OCI-LY3 (cell line): ENCODE measurements around the gene NAP1L1.

Experiments used
- H2AFZ ChIP-seq: fragments of 200-600, 300-600 bp; shearing (Covaris generic); 2 replicates; pipeline ENCODE4 v1.6.0; 2014; ENCODE audit warnings: antibody characterized with exemption, low read depth, low read length
- H3K27ac ChIP-seq: fragments of 200-600, 300-600 bp; sonication (generic); 2 replicates; pipeline ENCODE4 v1.5.1; 2014; ENCODE audit warnings: mild to moderate bottlenecking, low read length, moderate library complexity, mixed read lengths
- H3K27me3 ChIP-seq: fragments of 200-600, 300-600 bp; sonication (generic); 2 replicates; pipeline ENCODE4 v1.6.1; 2014; ENCODE audit warnings: low read depth, low read length, mixed read lengths
- H3K36me3 ChIP-seq: fragments of 200-600, 300-600 bp; sonication (generic); replicated peaks from 2 replicates; pipeline ENCODE3; 2014; ENCODE audit warnings: low read depth, low read length, mixed read lengths
- H3K4me1 ChIP-seq: fragments of 300-600, 200-600 bp; sonication (generic); 2 replicates; pipeline ENCODE4 v1.6.1; 2014; ENCODE audit warnings: low read length, mixed read lengths
- H3K4me2 ChIP-seq: fragments of 200-600, 300-600 bp; sonication (generic); 2 replicates; pipeline ENCODE4 v1.6.1; 2014; ENCODE audit warnings: low read length, mixed read lengths
- H3K4me3 ChIP-seq: fragments of 300-600, 200-600 bp; sonication (generic); 2 replicates; pipeline ENCODE4 v1.5.1; 2014; ENCODE audit warnings: antibody characterized with exemption, mild to moderate bottlenecking, low read length, moderate library complexity
- H3K79me2 ChIP-seq: fragments of 300-600, 200-600 bp; shearing (Covaris generic); 2 replicates; pipeline ENCODE4 v1.6.1; 2014; ENCODE audit warnings: mild to moderate bottlenecking, low read length, mixed read lengths
- H3K9ac ChIP-seq: fragments of 300-600, 200-600 bp; shearing (Covaris generic); 2 replicates; pipeline ENCODE4 v1.6.0; 2014; ENCODE audit warnings: mild to moderate bottlenecking, low read length, moderate library complexity
- H3K9me3 ChIP-seq: fragments of 200-600, 300-600 bp; shearing (Covaris generic); 2 replicates; pipeline ENCODE4 v1.6.1; 2014; ENCODE audit warnings: low read length, mixed read lengths; ENCODE audit not compliant: insufficient read depth
- H4K20me1 ChIP-seq: fragments of 200-600, 300-600 bp; sonication (generic); 2 replicates; pipeline ENCODE4 v1.6.1; 2016; ENCODE audit warnings: low read length, mixed read lengths; ENCODE audit not compliant: insufficient read depth
- EZH2phosphoT487 ChIP-seq: fragments of 200-600 bp; shearing (Covaris generic); IDR thresholded peaks from 2 replicates; pipeline ENCODE4 v1.6.1; 2018; ENCODE audit warnings: antibody characterized with exemption, mixed run types, low read depth
- TF ChIP-seq, protein P1 (sequence below): fragments of 200-600, 300-600 bp; sonication (generic); IDR thresholded peaks from 2 replicates; pipeline ENCODE4 v1.5.1; 2014; ENCODE audit warnings: antibody characterized with exemption, low read length, low read depth

NAP1L1 gene

DNA sequence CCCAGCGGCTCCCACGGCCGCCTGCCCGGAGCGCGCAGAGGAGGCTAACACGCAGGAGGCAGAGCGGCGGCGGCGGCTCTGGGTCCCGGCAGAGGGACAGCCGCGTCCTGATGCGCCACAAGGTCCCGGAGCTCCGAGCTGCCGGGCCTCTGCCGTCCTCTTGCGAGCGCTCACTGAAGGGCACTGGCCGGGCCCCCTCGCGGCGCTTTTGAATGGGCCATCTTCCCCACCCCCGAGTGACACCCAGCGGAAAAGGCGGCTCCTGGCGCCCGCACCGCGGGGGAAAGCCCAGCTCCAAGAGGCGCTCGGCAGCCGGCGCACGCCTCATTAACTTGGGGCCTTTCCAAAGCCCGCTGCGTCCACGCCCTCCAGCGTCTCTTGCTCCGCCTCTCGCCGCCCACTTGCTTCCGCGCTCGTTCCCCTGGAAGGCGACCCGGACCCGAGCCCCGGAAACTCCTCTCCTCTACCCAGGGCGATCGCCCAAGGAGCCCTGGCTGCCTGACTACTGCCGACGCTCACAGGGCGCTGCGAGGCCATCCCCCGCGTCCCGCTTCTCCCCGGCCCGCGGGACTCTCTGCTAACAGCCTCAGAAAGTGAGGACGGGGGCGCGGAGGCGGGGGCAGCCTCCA, 53.0 kb downstream of the NAP1L1 start, which contains the start of gene PHLDA1:
PHLDA1 (minus strand) TSS at position 363 of the 629 bp plus-strand sequence.
- peaks cover 10% of the 10 kb centered on the region for H3K4me1 ChIP-seq
- H3K27ac ChIP-seq = peak within 1 kb of the TSS; percentile 56
- peak within 1 kb of the TSS; percentile 95 for H3K4me2 ChIP-seq
- no peaks in the 10 kb centered on the region for H4K20me1 ChIP-seq
- peak within 1 kb of the TSS; percentile 92 for H3K4me3 ChIP-seq
- H3K9ac ChIP-seq = peak within 1 kb of the TSS; percentile 90
- TF ChIP-seq, protein P1, sequence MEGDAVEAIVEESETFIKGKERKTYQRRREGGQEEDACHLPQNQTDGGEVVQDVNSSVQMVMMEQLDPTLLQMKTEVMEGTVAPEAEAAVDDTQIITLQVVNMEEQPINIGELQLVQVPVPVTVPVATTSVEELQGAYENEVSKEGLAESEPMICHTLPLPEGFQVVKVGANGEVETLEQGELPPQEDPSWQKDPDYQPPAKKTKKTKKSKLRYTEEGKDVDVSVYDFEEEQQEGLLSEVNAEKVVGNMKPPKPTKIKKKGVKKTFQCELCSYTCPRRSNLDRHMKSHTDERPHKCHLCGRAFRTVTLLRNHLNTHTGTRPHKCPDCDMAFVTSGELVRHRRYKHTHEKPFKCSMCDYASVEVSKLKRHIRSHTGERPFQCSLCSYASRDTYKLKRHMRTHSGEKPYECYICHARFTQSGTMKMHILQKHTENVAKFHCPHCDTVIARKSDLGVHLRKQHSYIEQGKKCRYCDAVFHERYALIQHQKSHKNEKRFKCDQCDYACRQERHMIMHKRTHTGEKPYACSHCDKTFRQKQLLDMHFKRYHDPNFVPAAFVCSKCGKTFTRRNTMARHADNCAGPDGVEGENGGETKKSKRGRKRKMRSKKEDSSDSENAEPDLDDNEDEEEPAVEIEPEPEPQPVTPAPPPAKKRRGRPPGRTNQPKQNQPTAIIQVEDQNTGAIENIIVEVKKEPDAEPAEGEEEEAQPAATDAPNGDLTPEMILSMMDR = peak; percentile 58
- TF ChIP-seq EZH2phosphoT487 = no peak
- H3K9me3 ChIP-seq = no peaks in the 10 kb centered on the region
- peaks cover 11% of the 10 kb centered on the region for H3K27me3 ChIP-seq
- H2AFZ ChIP-seq = peak within 1 kb of the TSS; percentile 78
- H3K36me3 ChIP-seq = no peaks in the 10 kb centered on the region
- H3K79me2 ChIP-seq = no peaks in the 10 kb centered on the region

DNA sequence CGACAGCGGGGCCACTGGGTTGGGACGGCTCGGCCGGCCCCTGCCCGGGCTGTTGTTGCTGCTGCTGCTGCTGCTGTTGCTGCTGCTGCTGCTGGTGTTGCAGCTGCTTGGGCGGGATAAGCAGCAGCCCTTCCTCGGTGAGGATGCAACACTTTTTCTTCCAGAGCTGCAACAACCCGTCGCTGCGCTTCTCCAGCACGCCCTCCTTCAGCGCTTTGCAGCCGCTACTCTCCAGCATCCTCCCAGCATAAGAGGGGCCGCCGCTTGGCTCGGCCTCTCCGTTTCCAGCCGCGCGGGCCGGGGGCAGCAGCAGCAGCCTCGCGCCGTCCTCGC, 53.4 kb downstream of the NAP1L1 start:
- peak overlapping the region; percentile 92 for H3K4me3 ChIP-seq
- H3K36me3 ChIP-seq = no peaks in the 10 kb centered on the region
- no peaks in the 10 kb centered on the region for H4K20me1 ChIP-seq
- peaks cover 11% of the 10 kb centered on the region for H3K27me3 ChIP-seq
- no peaks in the 10 kb centered on the region for H3K9me3 ChIP-seq
- no peaks in the 10 kb centered on the region for H3K79me2 ChIP-seq
- H3K4me2 ChIP-seq = peak overlapping the region; percentile 95
- no peak overlapping the region for H3K27ac ChIP-seq
- peak overlapping the region; percentile 78 for H2AFZ ChIP-seq
- no peak for TF ChIP-seq EZH2phosphoT487
- TF ChIP-seq, protein P1 = no peak
- peaks cover 10% of the 10 kb centered on the region for H3K4me1 ChIP-seq
- H3K9ac ChIP-seq = peak overlapping the region; percentile 90

DNA sequence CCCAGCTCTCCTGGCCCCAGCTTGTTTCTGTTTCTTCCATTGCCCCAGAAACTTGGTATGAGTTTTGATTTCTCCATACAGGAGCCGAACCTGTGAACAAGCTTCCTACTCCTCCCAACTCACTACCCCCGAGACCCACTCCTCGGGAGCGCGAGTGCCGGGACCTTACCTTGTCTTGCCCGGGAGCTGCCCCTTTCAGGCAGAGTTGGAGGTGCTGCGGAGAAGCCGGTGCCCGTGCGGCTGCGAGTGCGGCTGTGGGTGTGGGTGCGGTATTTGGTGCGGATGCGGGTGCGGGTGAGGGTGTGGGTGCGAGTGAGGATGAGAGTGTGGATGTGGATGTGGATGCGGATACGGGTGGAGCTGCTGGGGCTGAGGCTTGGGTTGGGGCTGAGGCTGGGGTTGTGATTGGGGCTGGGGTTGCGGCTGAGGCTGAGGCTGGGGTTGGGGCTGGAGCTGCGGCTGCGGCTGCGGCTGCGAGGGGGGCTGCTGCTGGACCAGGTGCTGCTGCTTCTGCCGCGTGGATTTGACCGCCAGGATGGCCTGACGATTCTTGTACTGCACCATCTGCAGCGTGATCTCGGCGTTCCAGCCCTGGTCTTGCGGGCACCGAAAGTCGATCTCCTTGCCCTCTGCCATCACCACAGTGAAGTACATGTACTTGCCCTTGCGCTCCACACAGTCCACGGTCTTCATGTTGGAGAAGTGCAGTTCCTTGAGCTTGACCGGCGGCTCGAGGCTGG, 54.0 kb downstream of the NAP1L1 start:
- Histone ChIP-seq H4K20me1 (no peaks in the 10 kb centered on the region), H3K27ac (no peak overlapping the region), H3K4me1 (peaks cover 10% of the 10 kb centered on the region), H2AFZ (peak overlapping the region; percentile 78), H3K9ac (peak overlapping the region; percentile 90), H3K4me3 (peak overlapping the region; percentile 92), H3K27me3 (peaks cover 11% of the 10 kb centered on the region), H3K79me2 (no peaks in the 10 kb centered on the region), H3K4me2 (peak overlapping the region; percentile 95), H3K9me3 (no peaks in the 10 kb centered on the region), H3K36me3 (no peaks in the 10 kb centered on the region)
- TF ChIP-seq, protein P1 = no peak
- TF ChIP-seq EZH2phosphoT487 = no peak

DNA sequence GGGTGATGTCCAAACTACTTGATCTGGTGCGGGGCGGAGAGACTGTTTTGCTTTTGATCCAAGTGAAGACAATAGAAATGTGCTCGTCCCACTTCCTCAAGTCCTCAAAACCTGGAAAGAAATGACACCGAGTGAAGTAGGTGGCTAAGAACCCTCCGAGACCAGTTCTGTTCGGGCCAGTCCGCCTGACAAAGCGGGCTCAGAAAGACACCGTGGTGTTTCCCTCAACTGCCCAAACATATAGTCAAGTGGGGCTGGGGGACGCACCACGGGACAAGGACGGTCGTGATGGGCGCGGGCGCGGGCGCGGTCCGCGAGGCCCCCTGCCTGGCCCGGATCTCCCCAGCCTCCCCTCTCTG, 54.5 kb downstream of the NAP1L1 start:
- Histone ChIP-seq H3K4me1 (peaks cover 12% of the 10 kb centered on the region), H3K4me3 (peak overlapping the region; percentile 92), H3K79me2 (no peaks in the 10 kb centered on the region), H3K36me3 (no peaks in the 10 kb centered on the region), H3K4me2 (peak overlapping the region; percentile 95), H2AFZ (peak overlapping the region; percentile 78), H3K9ac (peak overlapping the region; percentile 90), H3K27ac (no peak overlapping the region), H3K27me3 (peaks cover 11% of the 10 kb centered on the region), H4K20me1 (no peaks in the 10 kb centered on the region), H3K9me3 (no peaks in the 10 kb centered on the region)
- TF ChIP-seq, protein P1 = no peak
- no peak for TF ChIP-seq EZH2phosphoT487
